A549 (cell line): ENCODE results near the gene MORF4L2. TPM values are rescaled to one million over a fixed set of nuclear protein-coding genes. Genes with fewer than 3 reads are reported as not detected.
A peak's percentile ranks its signal among the peaks of the same experiment; 100 is the strongest.
"Not testable (repeated sequence)": the region's sequence is repeated elsewhere in the genome, so short reads cannot be mapped to it uniquely, and the experiment has no call there.

ENCODE experiments used
- ATAC-seq, 2 experiments: fragments of 200-7000 bp in 1 of 2; fragments of >200 bp in 1 of 2; cut with Nextera tagmentation in 1 of 2; cut with Tn5 transposase in 1 of 2; 3 replicates each; pipeline versions ENCODE4 v1.8.0 to v1.9.1; 2018 to 2020; ENCODE audit warnings: mild to moderate bottlenecking in 1 of 2, moderate library complexity in 1 of 2
- CTCF ChIA-PET: fragments of 300-600 bp; sonication (Branson Sonifier 250); formaldehyde crosslinking; extraction: SDS; loops from one replicate; lab custom pipeline; 2021; ENCODE audit warnings: antibody characterized with exemption, inconsistent platforms; lab: Yijun Ruan, JAX
- POLR2A ChIA-PET: fragments of 350-600 bp; formaldehyde crosslinking; extraction: SDS; loops from one replicate; lab custom pipeline; 2021; ENCODE audit warnings: antibody characterized with exemption, inconsistent platforms; lab: Yijun Ruan, JAX
- DNase-seq, 2 experiments: peaks; one replicate each; pipeline versions ENCODE4 v3.0.0 to v3.0.0-alpha.2; 2011 to 2016; ENCODE audit warnings: low read depth in 1 of 2, low spot score in 1 of 2
- FAIRE-seq: peaks from 2 replicates; lab custom pipeline; 2011; peaks lifted over from hg19 to GRCh38; lab: Jason Lieb, UNC
- H3K27ac ChIP-seq, 2 experiments: fragments of >200 bp; sonication (Bioruptor Twin); formaldehyde crosslinking; 3 replicates each; pipeline ENCODE4 v1.5.1; 2016 to 2017
- H3K4me1 ChIP-seq: fragments of >200 bp; sonication (Bioruptor Twin); formaldehyde crosslinking; 3 replicates; pipeline ENCODE4 v1.6.1; 2016
- H3K4me2 ChIP-seq: fragments of >200 bp; sonication (Bioruptor Twin); formaldehyde crosslinking; 3 replicates; pipeline ENCODE4 v1.6.1; 2016
- H3K4me3 ChIP-seq: fragments of >200 bp; sonication (Bioruptor Twin); formaldehyde crosslinking; 3 replicates; pipeline ENCODE4 v1.5.1; 2016
- H3K9me3 ChIP-seq: fragments of >200 bp; sonication (Bioruptor Twin); formaldehyde crosslinking; 3 replicates; pipeline ENCODE4 v1.6.1; 2016
- CBX2 ChIP-seq: fragments of 200-600 bp; sonication (generic); IDR thresholded peaks from 2 replicates; pipeline ENCODE4 v1.6.1; 2016; ENCODE audit warnings: low read depth, mild to moderate bottlenecking, borderline replicate concordance
- CEBPB ChIP-seq, 2 experiments: fragments of >200 bp in 1 of 2; sonication (Bioruptor Twin) in 1 of 2; formaldehyde crosslinking in 1 of 2; IDR thresholded peaks; 2 replicates each; pipeline ENCODE4 v1.6.1; 2012 to 2016
- CHD2 ChIP-seq: fragments of 150-350 bp; IDR thresholded peaks from 2 replicates; pipeline ENCODE4 v1.6.1; 2014; ENCODE audit warnings: low read length; ENCODE audit not compliant: partially characterized antibody
- EHF ChIP-seq: fragments of 250-450 bp; sonication (Bioruptor Pico); IDR thresholded peaks from 2 replicates; pipeline ENCODE4 v1.5.0; 2020; ENCODE audit warnings: mild to moderate bottlenecking
- EHMT2 ChIP-seq: fragments of 200-600 bp; sonication (generic); IDR thresholded peaks from 2 replicates; pipeline ENCODE4 v1.6.1; 2016; ENCODE audit warnings: antibody characterized with exemption, low read depth, mild to moderate bottlenecking, moderate library complexity
- EP300 ChIP-seq, 2 experiments: fragments of >200 bp; sonication (Bioruptor Twin); formaldehyde crosslinking; IDR thresholded peaks; 2 replicates in 1 of 2; 3 replicates in 1 of 2; pipeline ENCODE4 v1.6.1; 2016 to 2017
- ESRRA ChIP-seq: fragments of 150-350 bp; IDR thresholded peaks from 2 replicates; pipeline ENCODE4 v1.6.1; 2014; ENCODE audit warnings: mild to moderate bottlenecking, low read length, borderline replicate concordance
- FOSL2 ChIP-seq, 2 experiments: fragments of 450-650 bp in 1 of 2; fragments of >200 bp in 1 of 2; sonication (Bioruptor Twin) in 1 of 2; formaldehyde crosslinking; IDR thresholded peaks; 2 replicates each; pipeline versions ENCODE4 v1.5.0 to v1.6.1; 2016 to 2020; ENCODE audit warnings: mild to moderate bottlenecking in 1 of 2, moderate library complexity in 1 of 2
- GATA3 ChIP-seq: IDR thresholded peaks from 2 replicates; pipeline ENCODE4 v1.6.1; 2012; ENCODE audit warnings: borderline replicate concordance
- HOXB13 ChIP-seq: fragments of 250-450 bp; sonication (Bioruptor Pico); IDR thresholded peaks from 2 replicates; pipeline ENCODE4 v1.5.0; 2020; ENCODE audit warnings: low read depth, mild to moderate bottlenecking, moderate library complexity
- HOXB5 ChIP-seq: fragments of 250-450 bp; sonication (Bioruptor Pico); IDR thresholded peaks from 2 replicates; pipeline ENCODE4 v1.5.0; 2020; ENCODE audit warnings: mild to moderate bottlenecking, moderate library complexity
- JUNB ChIP-seq: fragments of >200 bp; sonication (Bioruptor Twin); formaldehyde crosslinking; IDR thresholded peaks from 2 replicates; pipeline ENCODE4 v1.6.1; 2016
- KDM1A ChIP-seq: fragments of 200-600 bp; sonication (generic); IDR thresholded peaks from 2 replicates; pipeline ENCODE4 v1.6.1; 2016; ENCODE audit warnings: low read depth, mild to moderate bottlenecking
- MAX ChIP-seq: IDR thresholded peaks from 2 replicates; pipeline ENCODE4 v1.6.1; 2012
- MAZ ChIP-seq: fragments of 150-350 bp; IDR thresholded peaks from 2 replicates; pipeline ENCODE4 v1.6.1; 2014; ENCODE audit warnings: antibody characterized with exemption, low read depth, low read length, borderline replicate concordance
- MYC ChIP-seq: IDR thresholded peaks from 2 replicates; pipeline ENCODE4 v1.6.1; 2012; ENCODE audit warnings: mild to moderate bottlenecking, inconsistent platforms, low read length, improper control_type of control experiment, borderline replicate concordance
- NFE2L2 ChIP-seq: fragments of 150-350 bp; conservative IDR thresholded peaks from 2 replicates; pipeline ENCODE4 v1.6.1; 2014; ENCODE audit warnings: low read length
- NR3C1 ChIP-seq: fragments of >200 bp; sonication (Bioruptor Twin); formaldehyde crosslinking; IDR thresholded peaks from 3 replicates; pipeline ENCODE4 v1.6.1; 2017
- RNF2 ChIP-seq: fragments of 200-600 bp; sonication (generic); IDR thresholded peaks from 2 replicates; pipeline ENCODE4 v1.6.1; 2016; ENCODE audit warnings: low read depth, mild to moderate bottlenecking, antibody characterized with exemption, moderate library complexity, borderline replicate concordance
- TP53 ChIP-seq: fragments of 250-450 bp; sonication (Bioruptor Pico); IDR thresholded peaks from 2 replicates; pipeline ENCODE4 v1.5.0; 2021; ENCODE audit warnings: mild to moderate bottlenecking, moderate library complexity
- USF2 ChIP-seq: fragments of 450-650 bp; IDR thresholded peaks from 2 replicates; pipeline ENCODE4 v1.6.1; 2014; ENCODE audit warnings: antibody characterized with exemption
- ZC3H11A ChIP-seq: fragments of 450-650 bp; IDR thresholded peaks from 2 replicates; pipeline ENCODE4 v1.6.1; 2014; ENCODE audit warnings: antibody characterized with exemption, mild to moderate bottlenecking
- ZSCAN20 ChIP-seq: fragments of 250-450 bp; sonication (Bioruptor Pico); IDR thresholded peaks from 2 replicates; pipeline ENCODE4 v1.8.0; 2022; ENCODE audit warnings: mild to moderate bottlenecking, moderate library complexity
- WGBS: methylation state at CpG from one replicate; pipeline ENCODE4 v1.1.6; 2017; ENCODE audit errors: missing lambda C conversion rate; 5-methylcytosine and 5-hydroxymethylcytosine counted together
- polyA plus RNA-seq, 4 experiments: library from polyadenylated mRNA; depleted of rRNA in 3 of 4; stranded (reverse); fragments of >200 nt; fragmentation: RNase III in 1 of 4; extraction: RNeasy Plus Mini Kit Qiagen cat#74134 plus additional on column Dnase treatment in 1 of 4; gene quantifications; 2 replicates in 3 of 4; 3 replicates in 1 of 4; pipeline ENCODE4 v1.2.3, GENCODE V29; 2011 to 2017
- TF ChIP-seq, protein P1 (sequence below): fragments of >200 bp; sonication (Bioruptor Twin); formaldehyde crosslinking; IDR thresholded peaks from 3 replicates; pipeline ENCODE4 v1.5.1; 2016

MORF4L2 gene
- polyA plus RNA-seq, 2 of the 4 experiments (the other 2 are of a cell fraction), result 521 to 572 TPM

DNA sequence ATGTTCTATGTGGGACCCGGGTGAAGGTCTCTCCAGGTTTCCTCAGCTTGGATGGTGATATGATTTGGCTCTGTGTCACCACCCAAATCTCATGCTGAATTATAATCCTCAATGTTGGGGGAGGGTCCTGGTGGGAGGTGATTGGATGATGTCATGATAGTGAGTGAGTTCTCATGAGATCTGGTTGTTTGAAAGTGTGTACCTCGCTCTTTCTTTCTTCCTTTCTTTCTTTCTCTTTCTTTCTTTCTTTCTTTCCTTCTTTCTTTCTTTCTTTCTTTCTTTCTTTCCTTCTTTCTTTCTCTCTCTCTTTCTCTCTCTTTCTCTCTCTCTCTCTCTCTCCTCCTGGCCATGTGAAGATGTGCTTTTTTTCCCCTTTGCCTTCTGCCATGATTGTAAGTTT, 27.0 kb downstream of the MORF4L2 start:
- H3K4me2 ChIP-seq, result peak overlapping the region; percentile 47
- H3K27ac ChIP-seq, result peak overlapping the region; percentile 39 to 49; a peak in 2 of 6 replicates
- H3K4me3 ChIP-seq, POLR2A ChIA-PET, FAIRE-seq, H3K9me3 ChIP-seq, DNase-seq, ATAC-seq, CTCF ChIA-PET: not testable (repeated sequence)
- WGBS, result 74% methylated on average over 2 of the region's 2 CpGs
- H3K4me1 ChIP-seq, result peaks cover 37% of the 10 kb centered on the region

DNA sequence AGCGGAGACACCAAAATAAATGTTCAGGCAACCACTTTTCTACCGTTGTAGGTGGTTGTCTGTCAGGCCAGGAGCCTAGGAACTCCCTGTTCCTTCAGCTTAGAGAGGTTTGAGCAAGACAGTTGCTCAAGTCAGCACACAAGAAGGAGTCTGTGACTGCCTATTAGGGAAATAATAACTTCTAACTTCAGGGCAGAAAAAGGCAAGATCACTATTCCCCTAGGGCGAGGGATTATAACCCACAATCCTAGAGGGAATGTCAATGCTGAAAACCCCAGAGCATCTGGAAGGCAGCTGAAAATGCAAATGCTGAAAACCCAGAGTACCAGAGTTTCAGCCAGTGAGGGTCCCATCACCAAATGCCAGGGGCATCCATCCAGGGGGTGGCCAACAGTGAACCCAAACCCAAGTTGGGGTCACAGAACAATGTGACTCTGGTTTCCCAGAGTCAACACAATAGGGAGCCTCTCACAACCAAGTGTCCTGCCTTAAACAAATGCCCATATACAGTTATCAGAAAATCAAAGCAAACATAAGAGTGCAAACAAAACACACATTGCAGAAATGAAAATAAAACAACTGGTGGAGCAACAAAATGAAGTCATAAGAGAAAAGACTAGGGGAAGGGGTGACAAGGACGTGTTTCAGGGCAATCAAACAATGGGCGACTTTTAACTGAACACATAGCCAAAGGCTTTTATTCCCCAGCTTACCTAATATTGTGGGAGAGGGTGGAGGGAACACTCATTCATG, 27.6 kb downstream of the MORF4L2 start:
- Histone ChIP-seq H3K27ac (peak overlapping the region; percentile 39 to 49; a peak in 3 of 6 replicates), H3K4me3 (no peak overlapping the region), H3K4me1 (peaks cover 37% of the 10 kb centered on the region), H3K9me3 (no peaks in the 10 kb centered on the region), H3K4me2 (peak overlapping the region; percentile 47)
- ChIA-PET POLR2A (no interaction called here), CTCF (no interaction called here)
- 47% methylated on average over 5 of the region's 5 CpGs for WGBS
- FAIRE-seq, result no peak
- TF ChIP-seq TP53 (CRISPR knock-in tag) (no peak), GATA3 (peak; percentile 61; the same call in 1 of the 2 replicates), CBX2 (no peak), ESRRA (no peak)
- no peak; a peak in 2 of 6 replicates for ATAC-seq
- DNase-seq, result no peak

GRCh38 chrX:103657066-103657465, 29.4 kb downstream of the MORF4L2 start:
- Histone ChIP-seq H3K4me1 (peaks cover 37% of the 10 kb centered on the region), H3K4me2 (peak overlapping the region; percentile 64), H3K27ac (peak overlapping the region; percentile 76 to 85)
- 30% methylated on average over 2 of the region's 2 CpGs for WGBS
- ChIA-PET CTCF (interaction anchor here (1.2 to 3.5 kb wide), 3 partner anchors 9 to 30 kb away, joined by 3 to 25 read pairs (median 4); partner anchors contain the start of genes MORF4L2 and TCEAL1), POLR2A (interaction anchor here (0.5 to 2.8 kb wide), 3 partner anchors 27 to 30 kb away, joined by 3 to 17 read pairs (median 9); partner anchors contain the start of genes MORF4L2 and TCEAL1)
- FAIRE-seq, H3K4me3 ChIP-seq, H3K9me3 ChIP-seq: not testable (repeated sequence)
- DNase-seq (peak in 1 of 2 experiments; percentile 49), ATAC-seq (peak in 1 of 2 experiments; percentile 67; a peak in 3 of 6 replicates)

DNA sequence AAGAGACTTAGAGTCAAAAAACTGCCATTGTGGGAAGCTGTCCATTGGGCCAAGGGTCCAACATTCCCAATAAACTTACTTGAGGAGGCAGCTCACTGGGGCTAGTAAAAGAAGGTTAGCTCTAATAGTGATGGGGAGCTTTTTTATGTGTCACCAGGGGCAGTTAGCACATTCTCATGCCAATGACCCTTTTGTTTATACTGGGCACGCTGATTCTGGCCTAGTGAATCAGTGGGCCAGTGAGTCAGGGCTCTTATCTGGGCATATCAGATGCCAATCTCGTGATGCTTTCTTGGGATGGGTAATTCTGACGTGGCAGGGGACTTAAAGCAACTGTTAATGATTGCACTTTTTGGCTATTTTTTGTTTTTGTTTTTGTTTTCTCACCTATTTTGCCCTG, 29.9 kb downstream of the MORF4L2 start:
- 0% methylated on average over 3 of the region's 3 CpGs for WGBS
- Histone ChIP-seq H3K4me1 (peaks cover 41% of the 10 kb centered on the region), H3K4me3 (no peak overlapping the region), H3K27ac (peak overlapping the region; percentile 76 to 85), H3K4me2 (peak overlapping the region; percentile 64), H3K9me3 (no peaks in the 10 kb centered on the region)
- DNase-seq (peak; percentile 66 to 88), ATAC-seq (peak; percentile 94 to 99), FAIRE-seq (peak; percentile 98)
- POLR2A ChIA-PET, result interaction anchor here (1.5 to 2.8 kb wide), 2 partner anchors 27 to 30 kb away, joined by 9 to 17 read pairs; partner anchors contain the start of genes MORF4L2 and TCEAL1
- CTCF ChIA-PET, result interaction anchor here (1.2 to 3.5 kb wide), 3 partner anchors 8 to 30 kb away, joined by 3 to 25 read pairs (median 4); partner anchors contain the start of genes MORF4L2 and TCEAL1
- peak in 1 of 2 experiments; percentile 55; a peak in 1 of 4 replicates for TF ChIP-seq CEBPB (IDR thresholded peaks at IDR 0.05)
- no peak for TF ChIP-seq KDM1A
- no peak for TF ChIP-seq ESRRA
- TF ChIP-seq EHMT2, result no peak
- no peak for TF ChIP-seq USF2
- peak; percentile 82; the same call in 1 of the 2 replicates for TF ChIP-seq MAX
- TF ChIP-seq GATA3, result peak; percentile 98
- no peak for TF ChIP-seq EHF (CRISPR knock-in tag)
- no peak for TF ChIP-seq MYC
- no peak for TF ChIP-seq NFE2L2
- TF ChIP-seq HOXB13 (CRISPR knock-in tag), result no peak
- TF ChIP-seq FOSL2 (IDR thresholded peaks at IDR 0.05), result peak; percentile 87
- TF ChIP-seq FOSL2 (CRISPR knock-in tag; IDR thresholded peaks at IDR 0.05), result peak; percentile 92
- TF ChIP-seq RNF2, result no peak
- TF ChIP-seq ZSCAN20 (CRISPR knock-in tag), result no peak
- peak; percentile 88 for TF ChIP-seq JUNB
- TF ChIP-seq HOXB5 (CRISPR knock-in tag), result no peak
- peak in 1 of 2 experiments; percentile 39; a peak in 1 of 5 replicates for TF ChIP-seq EP300 (IDR thresholded peaks at IDR 0.05)
- no peak for TF ChIP-seq ZC3H11A
- peak; percentile 10 for TF ChIP-seq CHD2
- TF ChIP-seq NR3C1, result no peak
- TF ChIP-seq MAZ, result no peak
- TF ChIP-seq, protein P1, sequence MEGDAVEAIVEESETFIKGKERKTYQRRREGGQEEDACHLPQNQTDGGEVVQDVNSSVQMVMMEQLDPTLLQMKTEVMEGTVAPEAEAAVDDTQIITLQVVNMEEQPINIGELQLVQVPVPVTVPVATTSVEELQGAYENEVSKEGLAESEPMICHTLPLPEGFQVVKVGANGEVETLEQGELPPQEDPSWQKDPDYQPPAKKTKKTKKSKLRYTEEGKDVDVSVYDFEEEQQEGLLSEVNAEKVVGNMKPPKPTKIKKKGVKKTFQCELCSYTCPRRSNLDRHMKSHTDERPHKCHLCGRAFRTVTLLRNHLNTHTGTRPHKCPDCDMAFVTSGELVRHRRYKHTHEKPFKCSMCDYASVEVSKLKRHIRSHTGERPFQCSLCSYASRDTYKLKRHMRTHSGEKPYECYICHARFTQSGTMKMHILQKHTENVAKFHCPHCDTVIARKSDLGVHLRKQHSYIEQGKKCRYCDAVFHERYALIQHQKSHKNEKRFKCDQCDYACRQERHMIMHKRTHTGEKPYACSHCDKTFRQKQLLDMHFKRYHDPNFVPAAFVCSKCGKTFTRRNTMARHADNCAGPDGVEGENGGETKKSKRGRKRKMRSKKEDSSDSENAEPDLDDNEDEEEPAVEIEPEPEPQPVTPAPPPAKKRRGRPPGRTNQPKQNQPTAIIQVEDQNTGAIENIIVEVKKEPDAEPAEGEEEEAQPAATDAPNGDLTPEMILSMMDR, result no peak
